Endothelial cell of umbilical vein (primary cell): Measurements from ENCODE around the gene SIPA1L3. TPM values are rescaled to one million over a fixed set of nuclear protein-coding genes. Genes with fewer than 3 reads are reported as not detected.

Source experiments
- BruUV-seq: library from RNA; stranded (reverse); fragments of 400-500 nt; replicated peaks from 2 replicates; lab custom pipeline; 2021; lab: Mats Ljungman, UMichigan
- CTCF ChIA-PET: fragments of 300-600, 350-600 bp; sonication (Branson Sonifier 250); formaldehyde crosslinking; loops from one replicate; lab custom pipeline; 2021; ENCODE audit warnings: antibody characterized with exemption, inconsistent platforms; lab: Charles Lee
- POLR2A ChIA-PET: fragments of 300-600, 350-600 bp; sonication (Branson Sonifier 250); formaldehyde crosslinking; loops from one replicate; lab custom pipeline; 2021; ENCODE audit warnings: antibody characterized with exemption, inconsistent platforms; lab: Charles Lee
- DNase-seq: peaks from one replicate; pipeline ENCODE4 v3.0.0-alpha.2; 2011; ENCODE audit warnings: low read depth, low spot score
- FAIRE-seq: peaks from 2 replicates; lab custom pipeline; 2011; peaks lifted over from hg19 to GRCh38; lab: Jason Lieb, UNC
- H2AFZ ChIP-seq: 2 replicates; pipeline ENCODE4 v1.6.0; 2012; ENCODE audit warnings: low read depth, low read length, control low read depth, inconsistent platforms
- H3K27ac ChIP-seq: 2 replicates; pipeline ENCODE4 v1.5.1; 2011; ENCODE audit warnings: low read depth, mild to moderate bottlenecking, control low read depth, low read length, moderate library complexity; ENCODE audit not compliant: insufficient read depth
- H3K27me3 ChIP-seq, 2 experiments: 2 replicates each; pipeline versions ENCODE4 v1.6.0 to v1.6.1; 2011; ENCODE audit warnings: low read length in 2 of 2, mixed read lengths in 1 of 2; ENCODE audit not compliant: control insufficient read depth in 2 of 2, insufficient read depth in 2 of 2
- H3K36me3 ChIP-seq, 2 experiments: 2 replicates in 1 of 2; 3 replicates in 1 of 2; pipeline ENCODE4 v1.5.1; 2011; ENCODE audit warnings: low read length in 2 of 2, mild to moderate bottlenecking in 1 of 2, moderate library complexity in 1 of 2; ENCODE audit not compliant: control insufficient read depth in 2 of 2, insufficient read depth in 2 of 2; ENCODE audit errors: extremely low read depth in 1 of 2
- H3K4me1 ChIP-seq: 3 replicates; pipeline ENCODE4 v1.5.1; 2011; ENCODE audit warnings: mild to moderate bottlenecking, low read length; ENCODE audit not compliant: control insufficient read depth, insufficient read depth; ENCODE audit errors: extremely low read depth
- H3K4me2 ChIP-seq: 2 replicates; pipeline ENCODE4 v1.6.1; 2011; ENCODE audit warnings: low read length, control low read depth, mixed read lengths; ENCODE audit not compliant: insufficient read depth
- H3K4me3 ChIP-seq, 3 experiments: fragments of 200-600 bp in 1 of 3; sonication (generic), shearing (Covaris generic) in 1 of 3; replicated peaks in 1 of 3; 2 replicates each; pipeline ENCODE4 v1.5.1; 2011 to 2016; ENCODE audit warnings: control low read depth in 3 of 3, low read length in 3 of 3, mild to moderate bottlenecking in 2 of 3, inconsistent platforms in 1 of 3, low read depth in 1 of 3, moderate library complexity in 1 of 3; ENCODE audit not compliant: insufficient read depth in 1 of 3
- H3K79me2 ChIP-seq: 2 replicates; pipeline ENCODE4 v1.6.0; 2012; ENCODE audit warnings: low read length, inconsistent platforms; ENCODE audit not compliant: control insufficient read depth, insufficient read depth
- H3K9ac ChIP-seq: replicated peaks from 2 replicates; pipeline ENCODE3; 2011; ENCODE audit warnings: low read length, control low read depth; ENCODE audit not compliant: insufficient read depth; ENCODE audit errors: extremely low read depth
- H3K9me1 ChIP-seq: replicated peaks from 3 replicates; pipeline ENCODE4 v1.6.0; 2011; ENCODE audit warnings: mild to moderate bottlenecking, low read length; ENCODE audit not compliant: control insufficient read depth, insufficient read depth; ENCODE audit errors: extremely low read depth
- H3K9me3 ChIP-seq: replicated peaks from 2 replicates; pipeline ENCODE4 v1.5.1; 2012; ENCODE audit warnings: low read length, inconsistent platforms; ENCODE audit not compliant: control insufficient read depth, insufficient read depth
- H4K20me1 ChIP-seq: replicated peaks from 2 replicates; pipeline ENCODE3; 2011; ENCODE audit warnings: mild to moderate bottlenecking, low read length; ENCODE audit not compliant: control insufficient read depth, insufficient read depth; ENCODE audit errors: extremely low read depth
- CTCF ChIP-seq, 2 donors: IDR thresholded peaks; 1 replicate in 1 of 2; 2 replicates in 1 of 2; pipeline ENCODE4 v1.5.1; 2011; ENCODE audit warnings: low read length in 2 of 2, mild to moderate bottlenecking in 2 of 2, moderate library complexity in 2 of 2, control low read depth in 1 of 2, inconsistent platforms in 1 of 2, low read depth in 1 of 2; ENCODE audit not compliant: insufficient read depth in 1 of 2; ENCODE audit errors: extremely low read depth in 1 of 2
- EZH2 ChIP-seq: IDR thresholded peaks from 2 replicates; pipeline ENCODE4 v1.6.1; 2012; ENCODE audit warnings: borderline replicate concordance, low read depth, mild to moderate bottlenecking, moderate library complexity, low read length, inconsistent platforms; ENCODE audit not compliant: severe bottlenecking
- FOS ChIP-seq: IDR thresholded peaks from 2 replicates; pipeline ENCODE4 v1.6.1; 2011; ENCODE audit warnings: mild to moderate bottlenecking, low read length, moderate library complexity, borderline replicate concordance; ENCODE audit not compliant: insufficient read depth
- GATA2 ChIP-seq: IDR thresholded peaks from 2 replicates; pipeline ENCODE4 v1.7.0; 2011; ENCODE audit warnings: low read depth, mild to moderate bottlenecking, moderate library complexity, mixed read lengths, low read length; ENCODE audit not compliant: insufficient read length, insufficient read depth
- JUN ChIP-seq: IDR thresholded peaks from 2 replicates; pipeline ENCODE4 v1.6.1; 2011; ENCODE audit warnings: borderline replicate concordance, low read depth; ENCODE audit not compliant: insufficient read length, insufficient read depth
- MAX ChIP-seq: IDR thresholded peaks from 2 replicates; pipeline ENCODE4 v1.6.1; 2011; ENCODE audit not compliant: insufficient read depth, insufficient read length
- MYC ChIP-seq: IDR thresholded peaks from one replicate; pipeline ENCODE4 v1.6.1; 2011; ENCODE audit warnings: mild to moderate bottlenecking, low read depth, low read length
- POLR2A ChIP-seq: IDR thresholded peaks from 2 replicates; pipeline ENCODE4 v1.6.1; 2012; ENCODE audit warnings: low read depth, mild to moderate bottlenecking, control low read depth, low read length
- POLR2AphosphoS5 ChIP-seq: IDR thresholded peaks from 2 replicates; pipeline ENCODE4 v1.6.1; 2012; ENCODE audit warnings: low read depth, mild to moderate bottlenecking, control low read depth, low read length, moderate library complexity; ENCODE audit not compliant: insufficient read depth
- dilution Hi-C: fragments of 300-500 bp; cut with MboI; formaldehyde crosslinking; loops from one replicate; pipeline ENCODE4 v1.15.0; 2019; ENCODE audit warnings: low sequenced_read_pairs; ENCODE audit not compliant: extremely low pct_ligation_motif_present
- intact Hi-C: fragments of 100-400 bp; cut with micrococcal nuclease; formaldehyde crosslinking; loops from one replicate; pipeline ENCODE4 v1.10.0; 2022
- polyA plus RNA-seq, 4 experiments: library from polyadenylated mRNA; depleted of rRNA in 3 of 4; stranded (reverse) in 3 of 4; unstranded in 1 of 4; fragments of >200 nt; gene quantifications; 2 replicates each; pipeline versions ENCODE4 v1.2.1 to v1.2.3, GENCODE V29; 2011 to 2012; ENCODE audit warnings: missing spikeins in 1 of 4
- total RNA-seq: library from RNA; stranded (reverse); gene quantifications from 2 replicates; pipeline ENCODE4 v1.2.3, GENCODE V29; 2021

Gene SIPA1L3
- total and polyA plus RNA-seq, 2 donors (not counting 3 experiments of a cell fraction or from before 2014, with no cell fraction given): 14.2 to 47.2 TPM

- TF ChIP-seq POLR2AphosphoS5: no peak
- H3K79me2 ChIP-seq: peaks cover 8% of the 10 kb centered on the region
- no TSS peak for BruUV-seq
Observed at GRCh38 chr19:38001158-38001781, 94.3 kb downstream of the SIPA1L3 start.

GRCh38 chr19:38003438-38004185, 96.6 kb downstream of the SIPA1L3 start:
- H3K9me1 ChIP-seq: no peaks in the 10 kb centered on the region
- intact Hi-C loops: loop anchor here (1.0 to 10.0 kb wide), 11 partner anchors 17 to 221 kb away; partner anchors contain the start of genes DPF1 and SIPA1L3
- H3K36me3 ChIP-seq: no peaks in the 10 kb centered on the region
- peak overlapping the region in 2 of 3 experiments; percentile 9 to 50 for H3K4me3 ChIP-seq
- FAIRE-seq: peak; percentile 99
- H3K4me2 ChIP-seq: peak overlapping the region; percentile 68
- POLR2A ChIA-PET: interaction anchor here (0.6 to 2.9 kb wide), 11 partner anchors 10 to 101 kb away, joined by 3 to 25 read pairs (median 7); partner anchors contain the start of genes SIPA1L3 and WDR87
- H4K20me1 ChIP-seq: no peaks in the 10 kb centered on the region
- peaks cover 56% of the 10 kb centered on the region for H3K4me1 ChIP-seq
- peak overlapping the region; percentile 99 for H3K27ac ChIP-seq
- CTCF ChIA-PET: interaction anchor here (0.6 to 3.4 kb wide), 16 partner anchors 12 to 106 kb away, joined by 3 to 54 read pairs (median 4); partner anchors contain the start of genes SIPA1L3 and WDR87
- peaks cover 10% of the 10 kb centered on the region for H3K79me2 ChIP-seq
- peak; percentile 98 for DNase-seq
- H2AFZ ChIP-seq: no peak overlapping the region
- BruUV-seq: TSS peak; percentile 26
- H3K27me3 ChIP-seq: no peaks in the 10 kb centered on the region
- H3K9me3 ChIP-seq: no peaks in the 10 kb centered on the region
- TF ChIP-seq FOS (peak; percentile 61), CTCF (IDR thresholded peaks at IDR 0.05; ENCODE audit: extremely low read depth in 1 of 2, insufficient read depth in 1 of 2, low read depth in 1 of 2, low read length in 2 of 2) (no peak), GATA2 (no peak), EZH2 (no peak), MYC (peak; percentile 41), POLR2AphosphoS5 (peak; percentile 89), MAX (peak; percentile 71), JUN (peak; percentile 29), POLR2A (peak; percentile 75)
- dilution Hi-C loops: no loop called here
- peak overlapping the region; percentile 97 for H3K9ac ChIP-seq

More at GRCh38 chr19:38001158-38001781, 94.3 kb downstream of the SIPA1L3 start:
- peak overlapping the region; percentile 62 for H3K27ac ChIP-seq
- peaks cover 65% of the 10 kb centered on the region for H3K4me1 ChIP-seq
- no peaks in the 10 kb centered on the region for H3K9me3 ChIP-seq
- H3K9ac ChIP-seq: no peak overlapping the region
- H3K4me2 ChIP-seq: no peak overlapping the region
- no peaks in the 10 kb centered on the region for H3K27me3 ChIP-seq
- no peaks in the 10 kb centered on the region for H4K20me1 ChIP-seq
- H2AFZ ChIP-seq: no peak overlapping the region
- ChIA-PET CTCF (interaction anchor here (1.3 kb wide), 2 partner anchors 94 to 99 kb away, joined by 4 to 5 read pairs; partner anchors contain the start of genes SIPA1L3 and WDR87), POLR2A (interaction anchor here (0.6 kb wide), 1 partner anchor 40 kb away, joined by 7 read pairs; no protein-coding TSS in a partner anchor)
- no peak overlapping the region for H3K4me3 ChIP-seq
- no peaks in the 10 kb centered on the region for H3K9me1 ChIP-seq
- peak; percentile 18 for FAIRE-seq
- DNase-seq: no peak
- dilution Hi-C loops (no loop called here), intact Hi-C loops (loop anchor here (10.0 kb wide), 1 partner anchor 224 kb away; the partner anchor contains the start of gene DPF1)
- no peaks in the 10 kb centered on the region for H3K36me3 ChIP-seq
